B cell (primary cell): ENCODE results near the gene KIDINS220.

ENCODE experiments used
- EZH2 ChIP-seq: IDR thresholded peaks from 2 replicates; pipeline ENCODE4 v1.6.1; 2012; ENCODE audit warnings: borderline replicate concordance, low read depth, mild to moderate bottlenecking, moderate library complexity, low read length; ENCODE audit not compliant: insufficient read depth, poor library complexity, severe bottlenecking
- TF ChIP-seq, protein P1 (sequence below): fragments of 200-600 bp; IDR thresholded peaks from one replicate; pipeline ENCODE4 v1.8.0; 2022; ENCODE audit warnings: antibody characterized with exemption, mild to moderate bottlenecking

DNA sequence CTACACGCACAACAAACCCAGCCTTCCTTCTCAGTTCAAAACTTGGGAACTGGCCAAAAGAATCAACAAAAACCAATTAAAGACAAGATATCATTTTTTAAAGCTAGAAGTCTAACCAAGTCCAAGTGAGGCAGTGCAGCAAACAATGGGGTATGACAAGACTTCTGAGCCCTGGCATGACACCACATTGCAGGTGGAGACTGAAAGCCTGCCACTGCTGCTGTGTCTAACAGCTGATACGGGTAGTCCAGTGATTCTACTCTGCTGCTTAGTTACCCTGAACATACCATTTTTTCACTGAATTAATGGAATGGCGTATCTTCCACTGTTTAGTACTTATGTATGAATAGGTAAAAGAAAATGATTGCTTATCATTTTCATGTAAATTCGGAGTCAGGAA is 47.4 kb upstream of the KIDINS220 start:
- TF ChIP-seq, protein P1, sequence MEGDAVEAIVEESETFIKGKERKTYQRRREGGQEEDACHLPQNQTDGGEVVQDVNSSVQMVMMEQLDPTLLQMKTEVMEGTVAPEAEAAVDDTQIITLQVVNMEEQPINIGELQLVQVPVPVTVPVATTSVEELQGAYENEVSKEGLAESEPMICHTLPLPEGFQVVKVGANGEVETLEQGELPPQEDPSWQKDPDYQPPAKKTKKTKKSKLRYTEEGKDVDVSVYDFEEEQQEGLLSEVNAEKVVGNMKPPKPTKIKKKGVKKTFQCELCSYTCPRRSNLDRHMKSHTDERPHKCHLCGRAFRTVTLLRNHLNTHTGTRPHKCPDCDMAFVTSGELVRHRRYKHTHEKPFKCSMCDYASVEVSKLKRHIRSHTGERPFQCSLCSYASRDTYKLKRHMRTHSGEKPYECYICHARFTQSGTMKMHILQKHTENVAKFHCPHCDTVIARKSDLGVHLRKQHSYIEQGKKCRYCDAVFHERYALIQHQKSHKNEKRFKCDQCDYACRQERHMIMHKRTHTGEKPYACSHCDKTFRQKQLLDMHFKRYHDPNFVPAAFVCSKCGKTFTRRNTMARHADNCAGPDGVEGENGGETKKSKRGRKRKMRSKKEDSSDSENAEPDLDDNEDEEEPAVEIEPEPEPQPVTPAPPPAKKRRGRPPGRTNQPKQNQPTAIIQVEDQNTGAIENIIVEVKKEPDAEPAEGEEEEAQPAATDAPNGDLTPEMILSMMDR = no peak
- no peak for TF ChIP-seq EZH2
